H1 (cell line): ENCODE results near the gene RASL10B. TPM values are rescaled to one million over a fixed set of nuclear protein-coding genes. Genes with fewer than 3 reads are reported as not detected.

Experiments used
- CBX5 ChIP-seq: fragments of 300-800, 300-1000 bp; sonication (generic); IDR thresholded peaks from 2 replicates; pipeline ENCODE4 v1.7.1; 2016; ENCODE audit warnings: antibody characterized with exemption, low read length, low read depth
- CTBP2 ChIP-seq: IDR thresholded peaks from 2 replicates; pipeline ENCODE4 v1.7.0; 2011; ENCODE audit warnings: borderline replicate concordance, mild to moderate bottlenecking, moderate library complexity, mixed read lengths, low read length; ENCODE audit not compliant: insufficient read depth, insufficient read length
- KDM4A ChIP-seq: IDR thresholded peaks from one replicate; pipeline ENCODE4 v1.7.1; 2012; ENCODE audit warnings: low read depth, mild to moderate bottlenecking, moderate library complexity, low read length, inconsistent platforms; ENCODE audit not compliant: severe bottlenecking
- NANOG ChIP-seq: IDR thresholded peaks from 2 replicates; pipeline ENCODE4 v1.6.1; 2011; ENCODE audit warnings: low read length, low read depth, mild to moderate bottlenecking, inconsistent platforms; ENCODE audit not compliant: insufficient read depth, poor library complexity, severe bottlenecking
- SAP30 ChIP-seq: fragments of 300-600 bp; sonication (generic); IDR thresholded peaks from 2 replicates; pipeline ENCODE4 v1.7.1; 2012; ENCODE audit warnings: low read length, moderate library complexity, mild to moderate bottlenecking, inconsistent platforms; ENCODE audit not compliant: insufficient read depth, insufficient replicate concordance
- SRF ChIP-seq: IDR thresholded peaks from 2 replicates; pipeline ENCODE4 v1.6.1; 2011; ENCODE audit warnings: mild to moderate bottlenecking, low read depth, low read length, moderate library complexity
- YY1 ChIP-seq: IDR thresholded peaks from 2 replicates; pipeline ENCODE4 v1.6.1; 2011; ENCODE audit warnings: low read depth, mild to moderate bottlenecking, low read length
- polyA plus RNA-seq, 7 experiments: library from polyadenylated mRNA; depleted of rRNA in 3 of 7; stranded (reverse) in 5 of 7; unstranded in 2 of 7; fragments of >200 nt in 5 of 7; fragments of 200-250 nt in 2 of 7; gene quantifications; 1 replicate in 5 of 7; 2 replicates in 1 of 7; 4 replicates in 1 of 7; pipeline versions ENCODE4 v1.2.1 to v1.2.3, GENCODE V29; 2011 to 2013; ENCODE audit warnings: missing spikeins in 2 of 7, mixed read lengths in 2 of 7
- total RNA-seq: library from RNA; stranded (reverse); fragmentation: NEBNext Ultra II Directional; extraction: Animal tissue kit (Norgen Biotek cat#: 25700); gene quantifications from 2 replicates; pipeline ENCODE4 v1.2.1, GENCODE V29; 2021
- TF ChIP-seq, protein P1 (sequence below): fragments of 300-600 bp; sonication (generic); IDR thresholded peaks from 2 replicates; pipeline ENCODE4 v1.7.1; 2012; ENCODE audit warnings: low read length, moderate library complexity, mild to moderate bottlenecking, inconsistent platforms; ENCODE audit not compliant: insufficient replicate concordance
- TF ChIP-seq, protein P2 (sequence below): IDR thresholded peaks from 2 replicates; pipeline ENCODE4 v1.6.1; 2012; ENCODE audit warnings: inconsistent platforms

The RASL10B gene
- total and polyA plus RNA-seq, 2 of the 8 experiments (the other 6 are each of a cell fraction or from before 2014, with no cell fraction given): 17.5 to 22.8 TPM

DNA sequence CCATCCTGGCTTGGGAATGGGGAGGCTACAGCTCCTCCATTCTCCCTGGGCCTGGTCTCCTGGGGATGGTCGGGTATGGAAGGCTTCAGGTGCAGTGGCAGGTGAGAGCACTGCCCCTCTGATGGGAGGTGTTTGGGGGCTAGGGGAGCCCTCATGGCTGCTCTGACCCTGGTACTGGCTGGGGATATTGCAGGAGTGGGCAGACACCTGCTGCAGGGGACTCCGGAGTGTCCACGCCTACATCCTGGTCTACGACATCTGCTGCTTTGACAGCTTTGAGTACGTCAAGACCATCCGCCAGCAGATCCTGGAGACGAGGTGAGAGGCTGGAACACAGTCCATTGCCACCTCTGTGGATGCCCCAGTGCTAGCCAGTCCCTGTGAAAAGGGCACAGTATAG lies 8.8 kb downstream of the RASL10B start (continued):
- TF ChIP-seq, protein P1, sequence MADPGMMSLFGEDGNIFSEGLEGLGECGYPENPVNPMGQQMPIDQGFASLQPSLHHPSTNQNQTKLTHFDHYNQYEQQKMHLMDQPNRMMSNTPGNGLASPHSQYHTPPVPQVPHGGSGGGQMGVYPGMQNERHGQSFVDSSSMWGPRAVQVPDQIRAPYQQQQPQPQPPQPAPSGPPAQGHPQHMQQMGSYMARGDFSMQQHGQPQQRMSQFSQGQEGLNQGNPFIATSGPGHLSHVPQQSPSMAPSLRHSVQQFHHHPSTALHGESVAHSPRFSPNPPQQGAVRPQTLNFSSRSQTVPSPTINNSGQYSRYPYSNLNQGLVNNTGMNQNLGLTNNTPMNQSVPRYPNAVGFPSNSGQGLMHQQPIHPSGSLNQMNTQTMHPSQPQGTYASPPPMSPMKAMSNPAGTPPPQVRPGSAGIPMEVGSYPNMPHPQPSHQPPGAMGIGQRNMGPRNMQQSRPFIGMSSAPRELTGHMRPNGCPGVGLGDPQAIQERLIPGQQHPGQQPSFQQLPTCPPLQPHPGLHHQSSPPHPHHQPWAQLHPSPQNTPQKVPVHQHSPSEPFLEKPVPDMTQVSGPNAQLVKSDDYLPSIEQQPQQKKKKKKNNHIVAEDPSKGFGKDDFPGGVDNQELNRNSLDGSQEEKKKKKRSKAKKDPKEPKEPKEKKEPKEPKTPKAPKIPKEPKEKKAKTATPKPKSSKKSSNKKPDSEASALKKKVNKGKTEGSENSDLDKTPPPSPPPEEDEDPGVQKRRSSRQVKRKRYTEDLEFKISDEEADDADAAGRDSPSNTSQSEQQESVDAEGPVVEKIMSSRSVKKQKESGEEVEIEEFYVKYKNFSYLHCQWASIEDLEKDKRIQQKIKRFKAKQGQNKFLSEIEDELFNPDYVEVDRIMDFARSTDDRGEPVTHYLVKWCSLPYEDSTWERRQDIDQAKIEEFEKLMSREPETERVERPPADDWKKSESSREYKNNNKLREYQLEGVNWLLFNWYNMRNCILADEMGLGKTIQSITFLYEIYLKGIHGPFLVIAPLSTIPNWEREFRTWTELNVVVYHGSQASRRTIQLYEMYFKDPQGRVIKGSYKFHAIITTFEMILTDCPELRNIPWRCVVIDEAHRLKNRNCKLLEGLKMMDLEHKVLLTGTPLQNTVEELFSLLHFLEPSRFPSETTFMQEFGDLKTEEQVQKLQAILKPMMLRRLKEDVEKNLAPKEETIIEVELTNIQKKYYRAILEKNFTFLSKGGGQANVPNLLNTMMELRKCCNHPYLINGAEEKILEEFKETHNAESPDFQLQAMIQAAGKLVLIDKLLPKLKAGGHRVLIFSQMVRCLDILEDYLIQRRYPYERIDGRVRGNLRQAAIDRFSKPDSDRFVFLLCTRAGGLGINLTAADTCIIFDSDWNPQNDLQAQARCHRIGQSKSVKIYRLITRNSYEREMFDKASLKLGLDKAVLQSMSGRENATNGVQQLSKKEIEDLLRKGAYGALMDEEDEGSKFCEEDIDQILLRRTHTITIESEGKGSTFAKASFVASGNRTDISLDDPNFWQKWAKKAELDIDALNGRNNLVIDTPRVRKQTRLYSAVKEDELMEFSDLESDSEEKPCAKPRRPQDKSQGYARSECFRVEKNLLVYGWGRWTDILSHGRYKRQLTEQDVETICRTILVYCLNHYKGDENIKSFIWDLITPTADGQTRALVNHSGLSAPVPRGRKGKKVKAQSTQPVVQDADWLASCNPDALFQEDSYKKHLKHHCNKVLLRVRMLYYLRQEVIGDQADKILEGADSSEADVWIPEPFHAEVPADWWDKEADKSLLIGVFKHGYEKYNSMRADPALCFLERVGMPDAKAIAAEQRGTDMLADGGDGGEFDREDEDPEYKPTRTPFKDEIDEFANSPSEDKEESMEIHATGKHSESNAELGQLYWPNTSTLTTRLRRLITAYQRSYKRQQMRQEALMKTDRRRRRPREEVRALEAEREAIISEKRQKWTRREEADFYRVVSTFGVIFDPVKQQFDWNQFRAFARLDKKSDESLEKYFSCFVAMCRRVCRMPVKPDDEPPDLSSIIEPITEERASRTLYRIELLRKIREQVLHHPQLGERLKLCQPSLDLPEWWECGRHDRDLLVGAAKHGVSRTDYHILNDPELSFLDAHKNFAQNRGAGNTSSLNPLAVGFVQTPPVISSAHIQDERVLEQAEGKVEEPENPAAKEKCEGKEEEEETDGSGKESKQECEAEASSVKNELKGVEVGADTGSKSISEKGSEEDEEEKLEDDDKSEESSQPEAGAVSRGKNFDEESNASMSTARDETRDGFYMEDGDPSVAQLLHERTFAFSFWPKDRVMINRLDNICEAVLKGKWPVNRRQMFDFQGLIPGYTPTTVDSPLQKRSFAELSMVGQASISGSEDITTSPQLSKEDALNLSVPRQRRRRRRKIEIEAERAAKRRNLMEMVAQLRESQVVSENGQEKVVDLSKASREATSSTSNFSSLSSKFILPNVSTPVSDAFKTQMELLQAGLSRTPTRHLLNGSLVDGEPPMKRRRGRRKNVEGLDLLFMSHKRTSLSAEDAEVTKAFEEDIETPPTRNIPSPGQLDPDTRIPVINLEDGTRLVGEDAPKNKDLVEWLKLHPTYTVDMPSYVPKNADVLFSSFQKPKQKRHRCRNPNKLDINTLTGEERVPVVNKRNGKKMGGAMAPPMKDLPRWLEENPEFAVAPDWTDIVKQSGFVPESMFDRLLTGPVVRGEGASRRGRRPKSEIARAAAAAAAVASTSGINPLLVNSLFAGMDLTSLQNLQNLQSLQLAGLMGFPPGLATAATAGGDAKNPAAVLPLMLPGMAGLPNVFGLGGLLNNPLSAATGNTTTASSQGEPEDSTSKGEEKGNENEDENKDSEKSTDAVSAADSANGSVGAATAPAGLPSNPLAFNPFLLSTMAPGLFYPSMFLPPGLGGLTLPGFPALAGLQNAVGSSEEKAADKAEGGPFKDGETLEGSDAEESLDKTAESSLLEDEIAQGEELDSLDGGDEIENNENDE: no peak
- no peak for TF ChIP-seq KDM4A
- no peak for TF ChIP-seq SRF
- no peak for TF ChIP-seq YY1
- TF ChIP-seq, protein P2, sequence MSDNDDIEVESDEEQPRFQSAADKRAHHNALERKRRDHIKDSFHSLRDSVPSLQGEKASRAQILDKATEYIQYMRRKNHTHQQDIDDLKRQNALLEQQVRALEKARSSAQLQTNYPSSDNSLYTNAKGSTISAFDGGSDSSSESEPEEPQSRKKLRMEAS: no peak
- no peak for TF ChIP-seq SAP30
- no peak for TF ChIP-seq NANOG
- no peak for TF ChIP-seq CTBP2
- TF ChIP-seq CBX5: no peak
